Brain microvascular endothelial cell (primary cell): Measurements from ENCODE around the gene KCNQ1.

ENCODE experiments used
- DNase-seq: peaks from one replicate; pipeline ENCODE4 v3.0.0-alpha.2; 2020
- H3K27ac ChIP-seq: fragments of 250-450 bp; sonication (Bioruptor Pico); 2 replicates; pipeline ENCODE4 v1.5.1; 2020; ENCODE audit warnings: mild to moderate bottlenecking, moderate library complexity
- H3K27me3 ChIP-seq: fragments of 250-450 bp; sonication (Bioruptor Pico); replicated peaks from 2 replicates; pipeline ENCODE4 v1.5.1; 2020; ENCODE audit warnings: mild to moderate bottlenecking
- H3K36me3 ChIP-seq: fragments of 250-450 bp; sonication (Bioruptor Pico); replicated peaks from 2 replicates; pipeline ENCODE4 v1.5.1; 2020; ENCODE audit warnings: mild to moderate bottlenecking
- H3K4me3 ChIP-seq: 2 replicates; pipeline ENCODE4 v1.5.1; 2011; ENCODE audit warnings: low read depth, mild to moderate bottlenecking, control low read depth, low read length, moderate library complexity
- CTCF ChIP-seq: IDR thresholded peaks from 2 replicates; pipeline ENCODE4 v1.5.1; 2011; ENCODE audit warnings: low read depth, mild to moderate bottlenecking, moderate library complexity, low read length, control low read depth, inconsistent platforms; ENCODE audit errors: missing control alignments
- in situ Hi-C: cut with HindIII; loops from 2 replicates; pipeline ENCODE4 v1.10.0; 2017; ENCODE audit warnings: low sequenced_read_pairs, low pct_ligation_motif_present

Gene KCNQ1

GRCh38 chr11:2656859-2657258 lies 212.1 kb downstream of the KCNQ1 start:
- Histone ChIP-seq H3K27me3 (no peaks in the 10 kb centered on the region), H3K27ac (no peak overlapping the region), H3K36me3 (no peaks in the 10 kb centered on the region), H3K4me3 (no peak overlapping the region)
- DNase-seq, result no peak
- no peak for TF ChIP-seq CTCF
- in situ Hi-C loops, result no loop called here

- Histone ChIP-seq H3K4me3 (no peak overlapping the region), H3K27me3 (no peaks in the 10 kb centered on the region), H3K27ac (no peak overlapping the region), H3K36me3 (no peaks in the 10 kb centered on the region)
- TF ChIP-seq CTCF, result no peak
- DNase-seq, result no peak
- in situ Hi-C loops, result no loop called here
These were observed 213.0 kb downstream of the KCNQ1 start for GRCh38 chr11:2657697-2658284.

GRCh38 chr11:2660357-2660939 lies 215.6 kb downstream of the KCNQ1 start:
- Histone ChIP-seq H3K27me3 (no peaks in the 10 kb centered on the region), H3K4me3 (no peak overlapping the region), H3K27ac (no peak overlapping the region), H3K36me3 (no peaks in the 10 kb centered on the region)
- in situ Hi-C loops, result no loop called here
- DNase-seq, result no peak
- no peak for TF ChIP-seq CTCF

- DNase-seq, result no peak
- in situ Hi-C loops, result no loop called here
- TF ChIP-seq CTCF, result no peak
These were observed 216.6 kb downstream of the KCNQ1 start for GRCh38 chr11:2661173-2662023.

GRCh38 chr11:2662024-2662312 lies 217.2 kb downstream of the KCNQ1 start:
- Histone ChIP-seq H3K36me3 (no peaks in the 10 kb centered on the region), H3K4me3 (no peak overlapping the region), H3K27ac (no peak overlapping the region), H3K27me3 (no peaks in the 10 kb centered on the region)
- TF ChIP-seq CTCF, result no peak
- no peak for DNase-seq
- in situ Hi-C loops, result no loop called here

More at GRCh38 chr11:2661173-2662023, 216.6 kb downstream of the KCNQ1 start:
- H3K27me3 ChIP-seq, result no peaks in the 10 kb centered on the region
- no peaks in the 10 kb centered on the region for H3K36me3 ChIP-seq
- H3K27ac ChIP-seq, result no peak overlapping the region
- H3K4me3 ChIP-seq, result no peak overlapping the region
